GM19395 (cell line): Measurements from ENCODE around the gene CLDN4.
"Not testable (repeated sequence)": the region's sequence is repeated elsewhere in the genome, so short reads cannot be mapped to it uniquely, and the experiment has no call there.

ENCODE experiments used
- ATAC-seq: cut with Tn5 transposase; IDR thresholded peaks from one replicate; pipeline ENCODE4 v1.9.1; 2021; ENCODE audit warnings: mild to moderate bottlenecking, moderate library complexity; ENCODE audit not compliant: unreplicated experiment

The CLDN4 gene

GRCh38 chr7:73823257-73823656 is 7.5 kb upstream of the CLDN4 start:
- no peak for ATAC-seq

GRCh38 chr7:73823873-73824592 is 6.8 kb upstream of the CLDN4 start:
- ATAC-seq, result no peak

- no peak for ATAC-seq
Measured at GRCh38 chr7:73824986-73825385, 5.8 kb upstream of the CLDN4 start.

- ATAC-seq, result no peak
Measured at GRCh38 chr7:73827567-73828106, 3.2 kb upstream of the CLDN4 start.

- ATAC-seq, result no peak
Measured at GRCh38 chr7:73828107-73828803, 2.5 kb upstream of the CLDN4 start.

GRCh38 chr7:73828972-73829371 is 1.8 kb upstream of the CLDN4 start:
- no peak for ATAC-seq

- no peak for ATAC-seq
Measured at GRCh38 chr7:73829505-73829904, 1.3 kb upstream of the CLDN4 start.

- no peak for ATAC-seq
Measured at GRCh38 chr7:73829921-73830680, 695 bp upstream of the CLDN4 start.

- ATAC-seq, result no peak
Measured at GRCh38 chr7:73831584-73831833, 713 bp downstream of the CLDN4 start.

- no peak for ATAC-seq
Measured at GRCh38 chr7:73831834-73832651, 1.2 kb downstream of the CLDN4 start.

GRCh38 chr7:73832806-73833205 is 2.0 kb downstream of the CLDN4 start:
- no peak for ATAC-seq

GRCh38 chr7:73833251-73833919 is 2.6 kb downstream of the CLDN4 start:
- ATAC-seq, result no peak

GRCh38 chr7:73834626-73835191 is 3.9 kb downstream of the CLDN4 start:
- ATAC-seq, result no peak

GRCh38 chr7:73837167-73837566 is 6.4 kb downstream of the CLDN4 start:
- ATAC-seq, result not testable (repeated sequence)

GRCh38 chr7:73838642-73839041 is 7.8 kb downstream of the CLDN4 start:
- no peak for ATAC-seq

- ATAC-seq, result no peak
Measured at GRCh38 chr7:73839290-73839689, 8.5 kb downstream of the CLDN4 start.

- ATAC-seq, result no peak
Measured at GRCh38 chr7:73839743-73840714, 9.2 kb downstream of the CLDN4 start.

- ATAC-seq, result no peak
Measured at GRCh38 chr7:73840715-73841379, 10.1 kb downstream of the CLDN4 start.
